Activated T-helper 9 cell treated with anti-CD3 and anti-CD28 coated beads, Interleukin-2, amount 50 U/mL, for 16 hours (primary cell): Measurements from ENCODE around the gene SLC12A1.
A peak's percentile ranks its signal among the peaks of the same experiment; 100 is the strongest.
"Not testable (repeated sequence)": the region's sequence is repeated elsewhere in the genome, so short reads cannot be mapped to it uniquely, and the experiment has no call there.

ENCODE experiments used
- DNase-seq: peaks from one replicate; pipeline ENCODE4 v3.0.0-alpha.2; 2020; ENCODE audit warnings: low read depth

SLC12A1 gene

GRCh38 chr15:48309740-48310139 is 103.6 kb downstream of the SLC12A1 start:
- no peak for DNase-seq

DNA sequence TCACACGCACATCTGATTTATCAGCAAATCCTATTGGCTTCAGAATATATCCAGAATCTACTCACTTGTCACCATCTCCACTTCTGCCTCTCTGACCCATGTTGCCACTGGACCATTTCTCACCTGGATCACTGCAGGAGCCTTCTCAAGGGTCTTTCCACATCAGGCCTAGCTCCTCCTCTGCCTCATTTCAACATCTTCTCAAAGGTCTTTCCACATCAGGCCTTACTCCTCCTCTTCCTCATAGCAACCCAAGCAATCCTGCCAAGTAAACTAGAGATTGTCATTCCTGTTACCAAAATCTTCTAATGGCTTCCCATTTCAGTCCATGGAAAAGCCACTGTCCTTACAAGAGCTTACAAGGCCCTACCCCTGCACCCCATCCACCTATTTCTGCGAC is 107.1 kb downstream of the SLC12A1 start:
- DNase-seq: no peak

DNA sequence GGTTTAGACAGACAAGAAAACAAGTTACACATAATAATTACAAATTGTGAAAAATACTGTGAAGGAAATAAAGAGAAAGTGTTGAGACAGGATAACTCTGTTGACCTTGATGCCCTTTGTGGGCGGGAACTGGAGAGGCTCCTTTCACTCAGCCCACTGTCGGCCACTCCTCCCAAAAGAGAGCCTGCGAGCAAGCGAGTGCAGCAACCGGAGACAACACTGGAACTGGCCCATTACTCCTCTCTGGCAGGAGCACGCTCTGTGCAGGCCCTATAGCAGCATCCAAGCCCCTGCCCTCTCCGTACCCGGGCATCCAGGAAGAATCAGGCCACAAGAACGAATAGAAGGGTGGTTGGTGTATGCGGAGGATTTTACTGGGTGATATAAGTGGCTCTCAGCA is 108.9 kb downstream of the SLC12A1 start:
- DNase-seq: no peak

GRCh38 chr15:48317221-48317620 is 111.1 kb downstream of the SLC12A1 start:
- DNase-seq: no peak

DNA sequence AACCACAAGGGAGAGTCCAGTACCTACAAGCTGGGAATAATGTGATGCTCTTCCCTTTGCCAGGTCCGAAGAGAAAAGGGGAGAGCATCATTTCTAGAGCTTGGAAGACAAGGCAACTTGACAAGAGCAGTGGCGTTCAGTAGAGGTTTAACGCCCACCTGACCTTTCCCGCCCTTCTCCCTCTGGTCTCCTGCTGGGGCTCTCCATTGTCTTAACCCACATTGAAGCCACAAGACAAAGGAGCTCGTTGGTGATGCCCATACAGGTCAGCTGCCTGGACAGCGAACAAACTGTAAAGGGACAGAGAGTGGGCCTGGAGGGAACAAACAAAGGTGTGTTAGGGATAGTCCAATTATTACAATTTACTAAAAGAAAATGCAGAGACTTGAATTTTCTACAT is 112.0 kb downstream of the SLC12A1 start:
- no peak for DNase-seq

- DNase-seq: no peak
Observed at GRCh38 chr15:48323294-48323693, 117.2 kb downstream of the SLC12A1 start.

DNA sequence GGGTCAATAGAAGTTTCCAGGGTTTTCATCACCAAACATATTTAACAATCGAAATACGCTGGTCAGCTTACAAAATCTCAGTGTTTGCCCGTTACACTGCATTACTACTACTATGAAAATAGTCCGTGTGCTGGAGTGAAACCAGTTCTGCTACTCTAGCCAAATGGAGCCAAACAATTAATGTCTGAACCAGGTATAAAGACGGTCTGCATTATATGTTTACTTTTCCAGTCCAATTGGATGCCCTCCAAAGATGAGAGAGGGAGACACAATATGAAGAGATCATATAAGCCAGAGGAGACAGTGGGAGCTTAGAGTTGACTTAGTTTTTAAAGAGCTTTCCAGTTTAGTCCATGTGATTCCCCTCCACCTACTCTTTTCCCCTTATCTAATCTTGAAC is 118.8 kb downstream of the SLC12A1 start:
- DNase-seq: no peak

DNA sequence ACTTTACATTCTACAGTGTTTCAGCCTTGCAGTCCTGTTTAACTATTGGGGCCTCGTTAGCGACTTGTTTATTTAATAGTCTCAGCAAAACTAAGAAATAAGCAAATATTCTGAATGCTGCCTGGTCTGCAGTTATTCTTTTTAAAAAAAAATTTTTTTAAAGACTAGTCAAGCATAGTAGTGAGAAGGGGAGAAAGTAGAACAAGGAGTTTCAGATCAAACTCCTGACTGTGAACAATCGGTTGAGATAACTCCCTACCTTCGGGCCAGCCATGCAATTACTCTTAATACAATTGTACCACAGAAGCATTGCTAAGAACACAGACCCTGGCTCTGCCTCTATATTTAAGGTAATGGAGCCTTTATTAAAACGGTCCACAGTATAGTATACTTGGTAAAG is 119.3 kb downstream of the SLC12A1 start:
- no peak for DNase-seq

DNA sequence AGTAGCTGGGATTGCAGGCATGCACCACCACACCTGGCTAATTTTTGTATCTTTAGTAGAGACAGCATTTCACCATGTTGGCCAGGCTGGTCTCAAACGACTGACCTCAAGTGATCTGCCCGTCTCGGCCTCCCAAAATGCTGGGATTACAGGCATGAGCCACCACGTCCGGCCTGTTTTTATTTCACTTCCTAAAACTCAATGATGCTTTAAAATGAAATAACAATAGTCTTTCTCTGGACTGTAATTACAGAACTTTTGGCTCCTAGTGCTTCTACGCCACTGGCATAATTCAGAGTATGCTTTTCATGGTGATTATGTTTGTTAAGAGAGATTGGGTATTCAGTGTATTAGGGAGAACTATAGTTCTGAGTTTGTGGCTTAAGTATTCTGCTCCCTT is 120.1 kb downstream of the SLC12A1 start:
- not testable (repeated sequence) for DNase-seq

DNA sequence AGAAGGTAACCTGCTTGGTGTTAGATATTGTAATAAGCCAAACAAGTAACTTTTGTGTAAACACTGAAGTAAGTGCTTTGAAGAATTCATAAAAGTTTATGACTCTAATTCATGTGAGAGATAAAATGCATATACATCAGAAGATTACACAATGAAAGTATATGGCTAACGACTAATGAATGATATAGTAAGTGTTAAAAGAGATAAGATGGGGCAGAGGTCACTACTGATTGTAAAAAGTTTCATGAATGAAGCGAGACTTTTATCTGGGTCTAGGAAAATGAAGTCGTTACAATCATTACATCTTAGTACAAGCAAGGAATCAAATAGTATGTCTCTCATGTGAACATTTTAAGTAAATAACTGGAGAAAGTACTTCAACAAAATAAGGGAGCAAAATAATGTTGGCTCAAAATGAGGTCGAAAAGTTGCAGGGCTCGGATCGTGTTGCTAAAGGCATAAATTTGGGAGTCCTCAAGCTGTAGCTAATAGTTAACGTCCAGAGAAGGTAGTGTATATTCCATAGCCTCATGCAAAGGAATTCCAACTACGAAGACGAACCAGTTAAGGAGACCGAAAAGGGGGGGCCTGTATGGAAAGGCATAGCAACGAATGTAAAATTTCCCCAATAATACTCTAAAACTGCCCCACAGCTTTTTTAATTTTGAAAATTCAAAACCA is 124.1 kb downstream of the SLC12A1 start:
- DNase-seq: no peak

GRCh38 chr15:48330855-48331795 is 125.0 kb downstream of the SLC12A1 start, which contains the start of gene DUT:
DUT (plus strand) TSS chr15:48331429; CDS start chr15:48331516, 87 bp downstream.
- peak; percentile 72 for DNase-seq

GRCh38 chr15:48331796-48332641 is 125.9 kb downstream of the SLC12A1 start:
- peak; percentile 59 for DNase-seq

DNA sequence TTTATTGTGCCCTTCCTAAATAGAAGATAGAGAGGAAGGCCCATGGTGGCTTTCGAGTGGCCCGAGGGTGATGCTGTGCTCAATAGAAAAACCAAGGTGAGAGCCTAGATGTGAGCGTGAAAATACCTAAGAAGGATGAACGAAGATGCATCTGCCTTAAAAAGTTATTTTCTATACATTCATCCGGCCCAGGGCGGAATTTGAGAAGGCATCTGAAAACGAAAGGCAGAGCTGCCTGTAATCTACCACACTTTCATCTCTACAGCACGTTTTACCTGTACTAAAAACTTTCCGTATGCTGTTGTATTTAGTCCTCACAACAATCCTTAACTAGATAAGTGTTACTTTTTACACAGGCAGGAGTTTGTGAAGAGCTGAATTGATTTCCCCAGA is 126.5 kb downstream of the SLC12A1 start:
- no peak for DNase-seq

DNA sequence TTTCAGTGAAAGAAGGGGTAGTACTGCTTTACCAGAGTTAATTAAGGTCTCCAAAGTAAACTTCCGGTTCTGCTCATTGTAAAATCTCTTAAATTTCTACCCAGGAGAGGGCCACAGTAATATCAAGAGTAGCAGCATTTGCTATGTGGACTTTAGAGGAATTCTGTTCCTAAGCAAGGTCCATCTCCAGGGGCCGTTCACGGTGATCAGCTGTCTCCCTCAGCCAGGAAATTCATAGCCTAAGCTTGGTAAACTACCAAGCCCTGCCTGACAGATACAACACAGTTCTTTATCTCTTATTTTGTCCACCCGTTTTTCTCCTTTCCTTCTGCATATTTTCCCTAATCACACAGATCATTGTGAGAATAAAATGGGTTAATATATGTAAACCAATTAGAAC is 127.4 kb downstream of the SLC12A1 start:
- DNase-seq: no peak

DNA sequence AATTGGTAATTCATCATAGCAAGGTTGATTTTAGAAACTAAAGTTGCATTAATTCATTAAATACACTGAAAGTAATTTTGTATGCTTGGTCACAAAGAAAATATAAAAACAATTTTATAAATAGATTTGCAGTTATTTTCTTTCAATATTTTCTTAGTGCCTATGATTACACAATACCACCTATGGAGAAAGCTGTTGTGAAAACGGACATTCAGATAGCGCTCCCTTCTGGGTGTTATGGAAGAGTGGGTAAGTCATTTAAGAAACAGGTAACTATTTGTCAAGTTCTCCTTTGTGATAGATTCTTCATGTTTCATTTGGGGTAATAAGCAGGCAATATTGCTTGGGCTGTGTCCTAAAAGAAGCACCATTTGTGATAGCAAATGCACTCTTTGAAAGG is 128.2 kb downstream of the SLC12A1 start:
- no peak for DNase-seq

- DNase-seq: no peak
Observed at GRCh38 chr15:48336940-48337339, 130.8 kb downstream of the SLC12A1 start.

DNA sequence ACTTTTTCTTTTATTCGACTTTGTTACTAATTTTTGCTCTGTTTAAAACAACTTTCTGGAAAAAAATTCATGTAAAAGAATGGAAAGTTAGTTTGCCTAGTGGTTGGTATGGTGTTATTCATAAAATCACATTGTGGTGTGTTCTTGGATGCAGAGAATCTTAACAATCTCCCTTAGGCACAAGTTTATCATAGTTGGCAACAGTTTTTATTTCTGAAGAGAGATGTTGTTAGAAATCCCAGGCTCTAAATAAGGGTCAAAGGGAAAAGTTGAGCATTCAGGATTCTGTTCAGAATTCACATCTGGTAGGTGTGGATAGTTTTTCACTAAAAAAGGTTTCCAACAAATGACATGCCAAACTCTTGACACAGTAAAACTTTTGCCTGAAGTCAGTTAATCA is 131.5 kb downstream of the SLC12A1 start:
- no peak for DNase-seq

- no peak for DNase-seq
Observed at GRCh38 chr15:48340111-48340510, 134.0 kb downstream of the SLC12A1 start.

DNA sequence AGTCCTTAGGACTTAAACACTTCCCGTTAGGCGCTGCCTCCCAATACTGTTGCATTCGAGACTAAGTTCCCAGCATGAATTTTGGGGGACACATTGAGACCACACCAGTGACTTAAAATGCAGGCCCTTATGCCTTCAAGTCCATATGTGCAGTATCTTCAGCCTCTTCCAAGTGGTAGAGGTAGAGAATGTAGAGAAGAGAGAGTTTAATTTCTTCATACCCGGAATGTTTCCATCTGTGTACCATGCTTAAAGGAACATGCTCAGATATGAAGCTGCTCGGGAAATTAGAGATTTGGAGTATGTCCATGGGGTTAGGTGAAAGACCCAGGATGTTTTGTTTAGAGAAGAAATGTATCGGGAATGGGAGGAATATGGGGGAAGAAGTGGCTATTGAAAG is 137.8 kb downstream of the SLC12A1 start:
- DNase-seq: no peak

GRCh38 chr15:48345516-48345915 is 139.4 kb downstream of the SLC12A1 start:
- no peak for DNase-seq

DNA sequence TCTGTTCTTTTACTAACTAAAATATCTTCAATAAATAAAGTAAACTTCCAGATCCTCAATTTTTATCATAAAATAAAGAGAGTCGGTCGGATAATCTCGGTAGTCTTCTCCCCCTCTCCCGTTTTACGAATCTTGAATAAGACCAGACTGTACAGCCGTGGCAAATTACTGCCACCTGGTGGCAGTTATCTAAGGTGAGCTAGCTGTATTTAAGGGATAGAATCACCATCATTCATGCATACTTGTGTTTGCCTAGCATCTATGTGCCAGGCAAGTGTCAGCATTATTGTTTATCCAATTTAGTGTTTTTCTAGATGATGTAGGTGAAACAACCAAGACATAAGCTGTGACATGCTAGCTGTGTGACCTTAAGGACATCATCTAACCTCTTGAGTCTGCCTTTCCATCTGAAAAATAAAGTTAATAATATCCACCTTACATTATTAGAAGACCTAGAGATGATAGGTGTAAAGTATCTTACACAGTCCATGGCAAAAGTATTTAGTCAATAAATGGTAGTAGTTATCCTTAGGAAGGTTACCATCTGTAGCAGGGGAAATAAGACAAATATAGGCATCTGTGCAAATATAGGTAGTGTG is 146.5 kb downstream of the SLC12A1 start:
- DNase-seq: no peak
